Esophagus muscularis mucosa (tissue), 4 donors: ENCODE measurements around the gene IL11RA. TPM values are rescaled to one million over a fixed set of nuclear protein-coding genes. Genes with fewer than 3 reads are reported as not detected.
A peak's percentile ranks its signal among the peaks of the same experiment; 100 is the strongest.

ENCODE experiments used
- DNase-seq: peaks from one replicate; pipeline ENCODE4 v3.0.0-alpha.2; 2017; ENCODE audit errors: extremely low spot score
- H3K27ac ChIP-seq, 4 donors: fragments of 200-600 bp; sonication (generic); replicated peaks in 1 of 4; 1 replicate in 3 of 4; 2 replicates in 1 of 4; pipeline ENCODE4 v1.5.1; 2016 to 2019; ENCODE audit warnings: mild to moderate bottlenecking in 1 of 4
- H3K27me3 ChIP-seq, 4 donors: fragments of 200-600 bp; sonication (generic); one replicate each; pipeline versions ENCODE4 v1.5.1 to v1.6.0; 2016 to 2019
- H3K36me3 ChIP-seq, 4 donors: fragments of 200-600 bp; sonication (generic); one replicate each; pipeline ENCODE4 v1.5.1; 2016 to 2019
- H3K4me1 ChIP-seq, 4 donors: fragments of 200-600 bp; sonication (generic); one replicate each; pipeline ENCODE4 v1.5.1; 2016 to 2019
- H3K4me3 ChIP-seq, 4 donors: fragments of 200-600 bp; sonication (generic); 1 replicate in 2 of 4; 2 replicates in 2 of 4; pipeline ENCODE4 v1.5.1; 2016 to 2019; ENCODE audit warnings: mild to moderate bottlenecking in 4 of 4, moderate library complexity in 1 of 4
- H3K9me3 ChIP-seq, 4 donors: fragments of 200-600 bp; sonication (generic); 1 replicate in 3 of 4; 2 replicates in 1 of 4; pipeline ENCODE4 v1.5.1; 2016 to 2019
- CTCF ChIP-seq, 3 experiments: fragments of 200-600 bp in 2 of 3; fragments of 450-650 bp in 1 of 3; sonication (generic) in 2 of 3; IDR thresholded peaks; one replicate each; pipeline ENCODE4 v1.5.1; 2017 to 2019; ENCODE audit warnings: antibody characterized with exemption in 3 of 3, mild to moderate bottlenecking in 2 of 3, moderate library complexity in 1 of 3
- EP300 ChIP-seq: sonication (generic); formaldehyde crosslinking; IDR thresholded peaks from one replicate; pipeline ENCODE4 v1.6.1; 2017; ENCODE audit warnings: antibody characterized with exemption
- POLR2A ChIP-seq: fragments of 450-650 bp; IDR thresholded peaks from one replicate; pipeline ENCODE4 v1.6.1; 2017; ENCODE audit warnings: antibody characterized with exemption, moderate library complexity, mild to moderate bottlenecking, low read depth
- POLR2AphosphoS5 ChIP-seq, 2 donors: sonication (generic); formaldehyde crosslinking; IDR thresholded peaks; one replicate each; pipeline ENCODE4 v1.6.1; 2017; ENCODE audit warnings: antibody characterized with exemption in 2 of 2
- WGBS: methylation state at CpG from one replicate; pipeline ENCODE4 v1.1.5; 2018; 5-methylcytosine and 5-hydroxymethylcytosine counted together
- intact Hi-C: fragments of 100-400 bp; cut with DNase I; formaldehyde crosslinking; loops from one replicate; pipeline ENCODE4 v1.15.1; 2023
- total RNA-seq, 4 donors: library from RNA; depleted of rRNA; stranded (reverse); fragments of >200 nt; gene quantifications; one replicate each; pipeline versions ENCODE4 v1.1.0 to v1.2.1, GENCODE V29; 2016

The IL11RA gene
- total RNA-seq, 4 donors from 2014 or later, result 33.0 to 40.2 (median 33.9) TPM

GRCh38 chr9:34653151-34654072, 1.4 kb downstream of the IL11RA start:
- Histone ChIP-seq H3K9me3 (no peaks in the 10 kb centered on the region), H3K27ac (peak overlapping the region; percentile 80 to 83 (median 82)), H3K4me3 (peak overlapping the region; percentile 51 to 62 (median 58)), H3K4me1 (peaks cover 45 to 63% (median 56%) of the 10 kb centered on the region in 4 donors), H3K27me3 (no peaks in the 10 kb centered on the region), H3K36me3 (peaks cover 10 to 29% (median 21%) of the 10 kb centered on the region in 4 donors)
- DNase-seq, result no peak
- intact Hi-C loops, result loop anchor here (10.0 kb wide), 1 partner anchor 59 kb away; no protein-coding TSS in a partner anchor
- TF ChIP-seq POLR2A (no peak), CTCF (IDR thresholded peaks at IDR 0.05) (no peak), POLR2AphosphoS5 (IDR thresholded peaks at IDR 0.05) (no peak), EP300 (no peak)
- 36% methylated on average over 11 of the region's 11 CpGs for WGBS

GRCh38 chr9:34654323-34655051, 2.5 kb downstream of the IL11RA start:
- Histone ChIP-seq H3K27me3 (no peaks in the 10 kb centered on the region), H3K4me1 (peaks cover 45 to 59% (median 52%) of the 10 kb centered on the region in 4 donors), H3K4me3 (peak overlapping the region in 2 of 4 donors; percentile 10 to 51), H3K36me3 (peaks cover 4 to 23% (median 10%) of the 10 kb centered on the region in 4 donors), H3K27ac (peak overlapping the region; percentile 80 to 83 (median 82)), H3K9me3 (no peaks in the 10 kb centered on the region)
- intact Hi-C loops, result loop anchor here (10.0 kb wide), 1 partner anchor 60 kb away; no protein-coding TSS in a partner anchor
- DNase-seq, result no peak
- peak; percentile 59 to 67 for TF ChIP-seq POLR2AphosphoS5 (IDR thresholded peaks at IDR 0.05)
- peak in 1 of 3 experiments; percentile 8 for TF ChIP-seq CTCF (IDR thresholded peaks at IDR 0.05)
- no peak for TF ChIP-seq POLR2A
- 34% methylated on average over 8 of the region's 11 CpGs for WGBS

- Histone ChIP-seq H3K9me3 (no peaks in the 10 kb centered on the region), H3K27ac (peak overlapping the region; percentile 80 to 83 (median 82)), H3K36me3 (peaks cover 5 to 27% (median 14%) of the 10 kb centered on the region in 4 donors), H3K4me3 (no peak overlapping the region), H3K4me1 (peaks cover 45 to 57% (median 52%) of the 10 kb centered on the region in 4 donors), H3K27me3 (no peaks in the 10 kb centered on the region)
- no peak for DNase-seq
- 73% methylated on average over 5 of the region's 5 CpGs for WGBS
- intact Hi-C loops, result loop anchor here (10.0 kb wide), 1 partner anchor 61 kb away; no protein-coding TSS in a partner anchor
- TF ChIP-seq CTCF (IDR thresholded peaks at IDR 0.05), result no peak
- no peak for TF ChIP-seq EP300
- no peak for TF ChIP-seq POLR2AphosphoS5 (IDR thresholded peaks at IDR 0.05)
- no peak for TF ChIP-seq POLR2A
Measured at GRCh38 chr9:34655394-34655793, 3.4 kb downstream of the IL11RA start.

- Histone ChIP-seq H3K27ac (no peak overlapping the region), H3K36me3 (peaks cover 18 to 43% (median 30%) of the 10 kb centered on the region in 4 donors), H3K4me3 (no peak overlapping the region), H3K4me1 (peaks cover 35 to 41% (median 38%) of the 10 kb centered on the region in 4 donors), H3K9me3 (no peaks in the 10 kb centered on the region), H3K27me3 (no peaks in the 10 kb centered on the region)
- WGBS, result 100% methylated on average over 4 of the region's 5 CpGs
- TF ChIP-seq POLR2A (no peak), POLR2AphosphoS5 (IDR thresholded peaks at IDR 0.05) (no peak), EP300 (no peak), CTCF (IDR thresholded peaks at IDR 0.05) (no peak)
- DNase-seq, result no peak
- intact Hi-C loops, result loop anchor here (10.0 kb wide), 1 partner anchor 62 kb away; no protein-coding TSS in a partner anchor
Measured at GRCh38 chr9:34656992-34657391, 5.0 kb downstream of the IL11RA start.
